HS-5 (cell line): ENCODE data around the gene CLEC16A.

Source experiments
- DNase-seq: peaks from one replicate; pipeline ENCODE4 v3.0.0-alpha.2; 2012; ENCODE audit warnings: low read depth

Gene CLEC16A

GRCh38 chr16:11063448-11064201 lies 119.3 kb downstream of the CLEC16A start:
- no peak for DNase-seq

- no peak for DNase-seq
Observed at GRCh38 chr16:11064202-11064540, 119.8 kb downstream of the CLEC16A start.

- DNase-seq: no peak
Observed at GRCh38 chr16:11064851-11065250, 120.5 kb downstream of the CLEC16A start.

- no peak for DNase-seq
Observed at GRCh38 chr16:11066261-11066870, 122.0 kb downstream of the CLEC16A start.

- no peak for DNase-seq
Observed at GRCh38 chr16:11067266-11067665, 122.9 kb downstream of the CLEC16A start.

GRCh38 chr16:11067697-11068141 lies 123.4 kb downstream of the CLEC16A start:
- DNase-seq: no peak

GRCh38 chr16:11071829-11072228 lies 127.5 kb downstream of the CLEC16A start:
- no peak for DNase-seq

- DNase-seq: no peak
Observed at GRCh38 chr16:11072420-11073153, 128.2 kb downstream of the CLEC16A start.

- no peak for DNase-seq
Observed at GRCh38 chr16:11073407-11073999, 129.1 kb downstream of the CLEC16A start.

GRCh38 chr16:11074131-11074530 lies 129.8 kb downstream of the CLEC16A start:
- DNase-seq: no peak

GRCh38 chr16:11075163-11075562 lies 130.8 kb downstream of the CLEC16A start:
- DNase-seq: no peak

- DNase-seq: no peak
Observed at GRCh38 chr16:11076259-11077018, 132.1 kb downstream of the CLEC16A start.

- no peak for DNase-seq
Observed at GRCh38 chr16:11078812-11079459, 134.6 kb downstream of the CLEC16A start.

- peak; percentile 88 for DNase-seq
Observed at GRCh38 chr16:11079652-11080187, 135.4 kb downstream of the CLEC16A start.

GRCh38 chr16:11080327-11080967 lies 136.1 kb downstream of the CLEC16A start:
- no peak for DNase-seq

GRCh38 chr16:11080999-11081630 lies 136.8 kb downstream of the CLEC16A start:
- no peak for DNase-seq

GRCh38 chr16:11082108-11082859 lies 137.9 kb downstream of the CLEC16A start:
- no peak for DNase-seq

GRCh38 chr16:11082860-11083388 lies 138.6 kb downstream of the CLEC16A start:
- DNase-seq: no peak

GRCh38 chr16:11084484-11084875 lies 140.1 kb downstream of the CLEC16A start:
- DNase-seq: no peak
